Lung (tissue), 12 donors: ENCODE data around the gene PHGDH. TPM values are rescaled to one million over a fixed set of nuclear protein-coding genes. Genes with fewer than 3 reads are reported as not detected.

Source experiments
- ATAC-seq: fragments of 200-7000 bp; cut with Tn5 transposase; one replicate; pipeline ENCODE4 v1.9.1; 2020; ENCODE audit warnings: moderate number of reproducible peaks; ENCODE audit not compliant: insufficient read depth, low FRiP score
- DNase-seq, 3 donors: peaks; one replicate each; pipeline ENCODE4 v3.0.0-alpha.2; 2013 to 2017
- H3K27ac ChIP-seq, 2 donors: one replicate each; pipeline ENCODE4 v1.5.1; 2013; ENCODE audit warnings: mild to moderate bottlenecking in 2 of 2, moderate library complexity in 2 of 2, control low read depth in 1 of 2, inconsistent platforms in 1 of 2, low read depth in 1 of 2, low read length in 1 of 2
- H3K27me3 ChIP-seq, 3 donors: one replicate each; pipeline ENCODE4 v1.5.1; 2013; ENCODE audit warnings: low read length in 2 of 3; ENCODE audit not compliant: control insufficient read depth in 3 of 3, insufficient read depth in 3 of 3
- H3K36me3 ChIP-seq, 4 donors: one replicate each; pipeline ENCODE4 v1.5.1; 2013; ENCODE audit warnings: low read length in 4 of 4, mild to moderate bottlenecking in 1 of 4, moderate library complexity in 1 of 4; ENCODE audit not compliant: control insufficient read depth in 4 of 4, insufficient read depth in 4 of 4
- H3K4me1 ChIP-seq, 5 donors: one replicate each; pipeline ENCODE4 v1.5.1; 2013; ENCODE audit warnings: low read length in 5 of 5, mild to moderate bottlenecking in 2 of 5, moderate library complexity in 1 of 5; ENCODE audit not compliant: control insufficient read depth in 5 of 5, insufficient read depth in 5 of 5
- H3K4me3 ChIP-seq: one replicate; pipeline ENCODE4 v1.5.1; 2013; ENCODE audit warnings: mild to moderate bottlenecking, control low read depth, moderate library complexity
- H3K9ac ChIP-seq, 2 donors: one replicate each; pipeline ENCODE4 v1.5.1; 2013; ENCODE audit warnings: low read length in 2 of 2, control low read depth in 1 of 2; ENCODE audit not compliant: insufficient read depth in 1 of 2
- H3K9me3 ChIP-seq, 4 donors: one replicate each; pipeline ENCODE4 v1.5.1; 2013; ENCODE audit warnings: low read length in 3 of 4, mild to moderate bottlenecking in 1 of 4, moderate library complexity in 1 of 4; ENCODE audit not compliant: control insufficient read depth in 4 of 4, insufficient read depth in 3 of 4
- WGBS, 2 donors: extraction: QIAGEN DNeasy Blood & Tissue Kit; methylation state at CpG; one replicate each; pipeline ENCODE4 v1.1.7; 2013; 5-methylcytosine and 5-hydroxymethylcytosine counted together
- polyA plus RNA-seq, 2 donors: library from polyadenylated mRNA; stranded (reverse); fragments of 200-250 nt; gene quantifications; one replicate each; pipeline ENCODE4 v1.2.1, GENCODE V29; 2013
- total RNA-seq, 2 donors: library from RNA; depleted of rRNA in 1 of 2; stranded (reverse); fragments of >200 nt in 1 of 2; gene quantifications; one replicate each; pipeline ENCODE4 v1.2.1, GENCODE V29; 2014 to 2021
- TF ChIP-seq, protein P1 (sequence below): IDR thresholded peaks from 2 replicates; pipeline ENCODE4 v1.5.1; 2012; ENCODE audit warnings: mild to moderate bottlenecking; ENCODE audit errors: control extremely low read depth, extremely low read depth
- donor health status: control.
- donor health status: control.
- donor health status: Bipolar disorder and iron deficiency.
- donor health status: healthy.
- donor health status: DM: yes; HTN: yes; CAD: no.

PHGDH gene
- total and polyA plus RNA-seq, 4 donors: 28.8 to 133 (median 34.2) TPM

DNA sequence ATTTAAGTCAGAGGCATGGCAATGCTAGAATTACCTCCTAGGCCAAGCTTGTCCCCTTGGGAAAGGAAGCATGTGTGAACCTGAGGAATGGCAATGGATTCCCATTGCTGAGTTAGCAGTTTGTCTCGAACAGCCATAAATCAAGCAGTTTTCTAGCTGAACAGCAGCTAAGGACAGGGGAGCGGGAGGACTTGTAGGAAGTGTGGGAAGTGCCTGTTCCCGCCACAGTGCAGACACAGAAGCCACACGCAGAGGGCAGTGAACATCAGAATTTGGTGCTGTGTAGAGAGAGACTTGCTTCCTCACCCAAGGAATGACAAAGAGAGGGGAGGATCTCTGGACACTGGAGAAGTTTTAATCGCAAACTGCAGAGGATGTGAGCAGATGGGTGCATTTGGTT is 3.8 kb downstream of the PHGDH start:
- ATAC-seq: no peak
- DNase-seq: peak; percentile 46 to 82 (median 64)
- WGBS, 2 donors: 29 to 50% methylated on average over 5 of the region's 5 CpGs
- Histone ChIP-seq H3K4me3 (no peak overlapping the region), H3K27me3 (no peaks in the 10 kb centered on the region), H3K27ac (no peak overlapping the region), H3K4me1 (peaks cover 0 to 35% (median 23%) of the 10 kb centered on the region in 5 donors), H3K36me3 (no peaks in the 10 kb centered on the region), H3K9me3 (no peaks in the 10 kb centered on the region), H3K9ac (peak overlapping the region in 1 of 2 donors; percentile 18)
- TF ChIP-seq, protein P1, sequence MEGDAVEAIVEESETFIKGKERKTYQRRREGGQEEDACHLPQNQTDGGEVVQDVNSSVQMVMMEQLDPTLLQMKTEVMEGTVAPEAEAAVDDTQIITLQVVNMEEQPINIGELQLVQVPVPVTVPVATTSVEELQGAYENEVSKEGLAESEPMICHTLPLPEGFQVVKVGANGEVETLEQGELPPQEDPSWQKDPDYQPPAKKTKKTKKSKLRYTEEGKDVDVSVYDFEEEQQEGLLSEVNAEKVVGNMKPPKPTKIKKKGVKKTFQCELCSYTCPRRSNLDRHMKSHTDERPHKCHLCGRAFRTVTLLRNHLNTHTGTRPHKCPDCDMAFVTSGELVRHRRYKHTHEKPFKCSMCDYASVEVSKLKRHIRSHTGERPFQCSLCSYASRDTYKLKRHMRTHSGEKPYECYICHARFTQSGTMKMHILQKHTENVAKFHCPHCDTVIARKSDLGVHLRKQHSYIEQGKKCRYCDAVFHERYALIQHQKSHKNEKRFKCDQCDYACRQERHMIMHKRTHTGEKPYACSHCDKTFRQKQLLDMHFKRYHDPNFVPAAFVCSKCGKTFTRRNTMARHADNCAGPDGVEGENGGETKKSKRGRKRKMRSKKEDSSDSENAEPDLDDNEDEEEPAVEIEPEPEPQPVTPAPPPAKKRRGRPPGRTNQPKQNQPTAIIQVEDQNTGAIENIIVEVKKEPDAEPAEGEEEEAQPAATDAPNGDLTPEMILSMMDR: no peak

DNA sequence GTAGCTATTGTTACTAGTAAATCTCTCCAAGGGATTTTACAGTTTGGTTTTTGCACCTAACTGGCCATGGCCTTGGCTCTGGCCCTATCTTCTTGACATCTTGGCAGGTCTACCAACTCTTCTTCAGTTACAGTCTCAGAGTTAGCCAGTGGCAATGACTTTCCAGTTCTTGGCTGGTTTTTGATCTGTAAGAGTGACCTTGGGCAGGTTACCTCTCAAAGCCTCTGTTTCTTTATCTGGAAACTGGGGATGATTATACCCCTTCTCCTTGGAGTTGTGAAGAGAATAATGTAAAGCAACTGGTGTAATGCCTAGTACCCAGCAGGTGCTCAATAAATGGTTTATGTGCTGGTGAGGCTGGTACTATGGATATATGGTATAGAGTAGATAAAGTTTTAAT is 6.7 kb downstream of the PHGDH start:
- TF ChIP-seq, protein P1: no peak
- Histone ChIP-seq H3K9ac (no peak overlapping the region), H3K36me3 (peaks cover 0 to 18% (median 6%) of the 10 kb centered on the region in 4 donors), H3K27me3 (no peaks in the 10 kb centered on the region), H3K9me3 (no peaks in the 10 kb centered on the region), H3K4me1 (peaks cover 0 to 30% (median 21%) of the 10 kb centered on the region in 5 donors), H3K4me3 (no peak overlapping the region), H3K27ac (no peak overlapping the region)
- DNase-seq (no peak), ATAC-seq (no peak)

DNA sequence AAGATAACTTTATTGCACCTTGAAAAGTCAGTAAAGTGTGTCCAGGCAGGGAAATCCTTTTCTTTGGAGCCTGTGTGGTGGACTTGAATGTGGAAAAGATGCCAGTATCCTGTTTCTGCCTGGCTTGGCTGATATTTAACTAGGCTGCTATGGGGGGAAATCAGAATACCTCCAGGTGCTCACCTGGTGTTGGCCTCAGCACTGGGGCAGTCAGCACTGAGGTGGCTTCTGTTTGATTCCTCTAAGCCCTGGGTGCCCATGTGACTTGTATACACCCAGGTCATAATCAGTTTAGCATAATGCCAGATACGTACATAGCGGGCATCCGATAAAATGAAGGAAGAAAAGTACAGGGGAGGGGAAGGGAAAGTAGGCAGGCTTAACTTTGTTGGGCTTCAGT is 7.2 kb downstream of the PHGDH start:
- DNase-seq (no peak), ATAC-seq (no peak)
- no peak overlapping the region for H3K4me3 ChIP-seq
- H3K27ac ChIP-seq: no peak overlapping the region
- 97 to 99% methylated on average over 3 of the region's 3 CpGs for WGBS, 2 donors
- TF ChIP-seq, protein P1: no peak
- peaks cover 0 to 24% (median 16%) of the 10 kb centered on the region in 5 donors for H3K4me1 ChIP-seq
- H3K9ac ChIP-seq: no peak overlapping the region
- H3K9me3 ChIP-seq: no peaks in the 10 kb centered on the region
- no peaks in the 10 kb centered on the region for H3K27me3 ChIP-seq
- H3K36me3 ChIP-seq: peaks cover 0 to 23% (median 8%) of the 10 kb centered on the region in 4 donors

DNA sequence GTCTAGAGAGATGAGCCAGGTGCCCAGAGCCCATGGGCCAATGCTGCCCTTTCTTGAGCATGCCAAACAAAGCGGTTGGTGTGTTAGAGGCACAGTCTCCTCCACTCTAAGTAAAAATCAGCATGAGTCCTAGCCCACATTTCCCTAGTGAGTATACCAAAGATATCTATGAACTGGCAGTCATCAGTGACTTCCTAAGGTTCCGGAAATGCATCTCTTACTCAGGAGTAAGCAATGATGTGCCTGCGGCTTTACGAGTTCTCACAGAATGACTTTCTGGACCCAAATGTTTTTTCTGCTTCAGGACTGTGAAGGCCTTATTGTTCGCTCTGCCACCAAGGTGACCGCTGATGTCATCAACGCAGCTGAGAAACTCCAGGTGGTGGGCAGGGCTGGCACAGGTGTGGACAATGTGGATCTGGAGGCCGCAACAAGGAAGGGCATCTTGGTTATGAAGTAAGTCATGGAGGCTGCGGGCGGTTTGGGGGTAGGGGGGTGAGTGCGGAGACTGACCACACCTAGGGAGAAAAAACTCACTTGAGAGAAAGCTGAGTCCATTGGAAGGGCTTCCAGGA is 9.2 kb downstream of the PHGDH start:
- DNase-seq (no peak), ATAC-seq (no peak)
- WGBS, 2 donors: 98 to 99% methylated on average over 11 of the region's 11 CpGs
- no peaks in the 10 kb centered on the region for H3K27me3 ChIP-seq
- H3K36me3 ChIP-seq: peaks cover 0 to 31% (median 10%) of the 10 kb centered on the region in 4 donors
- H3K9me3 ChIP-seq: peaks cover 0 to under 1% (median 0%) of the 10 kb centered on the region in 4 donors
- peaks cover 0 to 6% (median 1%) of the 10 kb centered on the region in 5 donors for H3K4me1 ChIP-seq
- no peak overlapping the region for H3K27ac ChIP-seq
- TF ChIP-seq, protein P1: no peak
- H3K9ac ChIP-seq: no peak overlapping the region
- no peak overlapping the region for H3K4me3 ChIP-seq
